HG03565 (cell line): Measurements from ENCODE around the gene HRNR.

Source experiments
- ATAC-seq: cut with Tn5 transposase; IDR thresholded peaks from one replicate; pipeline ENCODE4 v1.9.1; 2021; ENCODE audit warnings: mild to moderate bottlenecking, moderate library complexity; ENCODE audit not compliant: unreplicated experiment

Gene HRNR

DNA sequence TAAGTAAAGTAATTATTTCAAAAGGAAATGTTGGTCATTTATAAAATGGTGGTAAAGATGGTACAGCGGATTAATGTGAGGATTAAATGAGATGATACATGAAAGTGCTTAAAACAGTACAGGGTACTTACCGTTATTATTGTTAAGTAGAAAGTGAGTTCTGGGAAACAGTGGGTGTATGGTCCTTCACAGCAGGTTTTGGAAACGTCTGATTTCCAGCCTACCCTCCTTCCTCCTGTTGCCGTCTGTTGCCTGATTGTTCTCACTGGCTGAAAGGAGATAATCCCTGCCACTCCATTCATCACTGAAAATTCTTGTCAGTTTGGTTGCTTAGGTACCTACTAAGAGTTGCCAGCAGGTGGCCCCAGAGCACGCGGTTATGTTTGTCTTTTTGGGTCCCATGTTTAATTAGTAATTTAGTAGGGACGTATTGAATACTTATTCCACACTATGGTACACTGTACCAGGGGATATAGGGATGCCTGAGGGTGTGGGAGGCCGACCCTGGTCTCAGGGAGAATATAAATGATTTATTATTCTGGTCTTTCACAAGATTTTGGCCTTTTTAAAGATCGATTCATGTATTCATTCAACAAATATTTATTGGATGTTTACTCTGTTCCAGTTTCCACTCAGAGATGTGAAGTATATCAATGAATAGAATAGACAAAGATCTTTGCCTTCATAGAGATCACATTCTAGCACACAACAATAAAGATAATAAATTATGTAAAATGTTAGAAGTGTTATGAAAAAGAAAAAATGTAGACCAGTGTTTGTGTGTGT is 34.1 kb downstream of the HRNR start:
- ATAC-seq: no peak

DNA sequence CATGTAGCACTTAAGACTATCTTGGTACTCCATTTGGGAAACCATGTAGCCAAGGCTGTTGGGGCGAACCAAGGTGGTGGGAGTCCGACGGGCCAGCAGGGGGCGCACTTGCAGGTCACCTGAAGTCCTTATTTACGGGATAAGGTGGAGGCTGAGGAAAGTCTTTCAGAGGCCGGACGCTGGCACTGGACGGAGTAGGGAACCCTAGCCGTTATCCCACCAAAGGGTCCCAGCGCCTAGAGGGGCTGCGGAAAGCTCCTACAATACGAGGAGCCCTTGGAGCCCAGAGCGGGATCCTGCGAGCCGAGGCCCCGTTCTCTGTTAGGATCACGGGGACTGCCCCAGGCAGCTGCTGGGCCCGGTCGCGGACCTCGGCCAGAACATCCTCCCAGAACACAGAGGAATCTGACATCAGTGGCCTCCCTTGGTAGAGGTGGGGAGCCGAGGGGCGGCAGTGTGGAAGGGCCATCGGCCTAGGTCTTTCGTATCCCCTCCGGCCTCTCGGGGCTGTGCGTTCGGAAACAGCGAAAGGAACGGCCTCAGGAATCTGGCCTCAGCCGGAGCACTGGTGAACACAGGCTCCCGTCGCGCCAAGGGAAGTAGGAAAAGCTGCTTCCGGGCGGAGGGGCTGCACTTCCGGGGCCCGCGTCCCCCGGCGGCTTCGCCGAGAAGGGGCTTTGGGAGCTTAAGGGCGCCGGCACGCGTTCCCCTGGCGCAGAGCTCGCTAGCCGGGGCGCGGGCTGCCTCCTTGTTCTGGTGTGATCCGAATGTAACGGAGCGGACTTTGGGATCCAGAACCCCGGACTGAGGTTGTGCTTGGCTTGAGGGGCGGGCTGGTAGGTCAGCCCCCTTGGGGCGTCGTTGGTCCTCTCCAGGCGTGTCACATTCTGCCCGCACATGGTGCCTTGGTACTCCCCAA is 35.1 kb downstream of the HRNR start:
- no peak for ATAC-seq

DNA sequence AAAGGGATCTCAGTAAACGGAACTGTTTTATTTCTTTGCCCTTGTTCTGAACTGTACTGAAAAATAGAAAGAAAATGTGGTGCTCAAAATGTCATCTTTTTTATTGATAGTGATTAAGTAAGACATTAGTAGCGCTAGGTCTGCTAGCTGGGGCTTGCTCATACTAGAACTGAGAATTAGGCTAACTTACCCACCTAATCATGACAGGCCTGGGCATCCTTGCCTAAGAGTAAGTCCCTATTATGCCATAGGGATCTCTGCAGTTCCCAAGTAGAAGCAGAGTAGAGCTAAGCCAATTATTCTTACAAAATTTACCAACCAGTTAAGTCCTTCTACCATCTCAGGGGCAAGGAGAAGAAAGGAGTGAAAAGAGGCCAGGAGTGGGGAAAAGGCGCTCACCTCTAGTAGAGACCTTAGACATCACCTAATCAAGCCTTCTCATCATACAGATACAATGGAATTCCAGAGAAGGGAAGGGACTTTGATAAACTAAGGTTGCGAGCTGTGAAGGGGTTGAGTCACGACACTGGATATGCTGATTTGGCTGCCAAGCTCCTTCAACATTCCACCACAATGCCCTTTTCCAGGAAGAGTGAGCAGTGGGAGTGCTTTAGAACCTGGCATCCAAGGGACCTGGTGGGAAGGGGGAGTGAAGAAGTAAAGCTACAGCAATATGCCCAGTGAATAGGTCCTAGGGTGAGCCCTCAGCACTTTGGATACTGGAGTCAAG is 37.3 kb downstream of the HRNR start:
- ATAC-seq: no peak

DNA sequence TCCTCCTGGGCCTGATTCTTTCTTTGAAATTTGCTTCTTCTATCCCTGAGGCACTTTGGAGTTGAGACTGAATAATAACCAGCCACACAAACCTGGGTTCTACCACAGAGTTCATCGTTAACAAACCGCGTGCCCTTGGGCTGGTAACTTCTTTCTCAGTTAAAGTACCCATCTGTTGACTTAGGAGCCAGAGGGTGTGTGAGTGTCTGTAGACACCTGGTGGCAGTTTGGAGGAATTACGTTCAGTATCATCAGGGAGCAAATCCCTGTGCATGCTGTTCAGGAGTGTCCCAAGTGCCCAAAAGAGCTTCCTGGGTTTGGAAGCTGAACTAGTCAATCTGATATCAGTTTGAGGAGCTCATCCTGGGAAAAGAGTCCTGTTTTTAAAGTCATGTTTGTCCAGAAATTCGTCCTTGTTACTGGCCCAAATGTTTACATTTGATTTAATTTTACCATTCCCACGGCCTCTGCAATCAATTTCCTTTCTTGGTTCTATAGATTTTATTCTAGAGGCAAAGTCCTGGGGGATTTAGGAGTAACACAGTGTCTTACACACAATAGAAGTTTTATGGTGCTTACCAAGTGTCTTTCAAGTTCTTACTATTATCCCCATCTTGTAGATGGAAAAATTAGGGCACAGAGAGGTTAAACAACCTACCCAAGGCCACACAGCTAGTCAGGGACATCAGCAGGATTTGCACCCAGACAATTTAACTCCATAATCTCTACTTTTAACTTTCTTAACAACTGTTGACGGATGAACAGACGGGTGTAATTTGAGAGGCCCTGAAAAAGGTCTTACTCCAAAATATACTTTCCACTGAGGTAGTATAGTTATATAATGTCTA is 38.2 kb downstream of the HRNR start:
- ATAC-seq: no peak

DNA sequence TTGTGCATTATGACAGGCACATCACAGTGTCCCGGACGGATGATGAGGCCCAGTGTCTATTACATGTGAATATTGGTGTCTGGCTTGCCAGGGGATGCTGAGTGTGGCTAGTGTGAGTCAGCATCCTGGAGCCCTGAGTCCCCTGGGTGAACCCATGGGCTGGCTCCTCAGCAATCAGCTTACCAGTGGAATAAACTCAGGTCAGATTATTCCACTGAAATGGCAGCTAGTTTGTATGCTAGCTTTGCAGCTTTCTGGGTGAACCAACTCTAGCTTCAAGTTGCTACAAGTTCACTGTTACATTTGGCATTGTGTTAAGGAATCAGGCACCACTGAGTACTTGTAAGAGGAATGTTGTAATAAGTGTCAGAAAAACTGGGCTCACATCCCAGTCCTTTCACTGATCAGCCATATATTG is 41.0 kb downstream of the HRNR start:
- ATAC-seq: no peak

DNA sequence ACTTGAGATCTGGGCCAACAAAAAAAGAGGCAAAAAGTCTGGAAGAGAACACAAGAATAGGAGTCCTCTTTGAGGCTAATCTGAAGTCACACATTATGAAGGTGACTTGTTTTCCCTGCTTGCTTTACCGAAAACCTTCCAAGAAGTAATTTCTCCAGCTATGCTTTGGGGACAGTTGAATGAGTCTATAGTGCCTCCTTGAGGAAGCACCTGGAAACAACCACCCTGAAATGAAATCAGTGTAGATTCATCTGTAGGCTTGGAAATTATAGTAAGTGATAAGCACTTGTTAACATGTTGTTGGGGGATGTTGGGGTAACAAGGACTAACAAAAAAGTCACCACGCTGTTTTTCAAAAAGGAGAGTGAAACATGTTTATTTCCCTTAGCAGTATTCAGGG is 41.6 kb downstream of the HRNR start:
- no peak for ATAC-seq

DNA sequence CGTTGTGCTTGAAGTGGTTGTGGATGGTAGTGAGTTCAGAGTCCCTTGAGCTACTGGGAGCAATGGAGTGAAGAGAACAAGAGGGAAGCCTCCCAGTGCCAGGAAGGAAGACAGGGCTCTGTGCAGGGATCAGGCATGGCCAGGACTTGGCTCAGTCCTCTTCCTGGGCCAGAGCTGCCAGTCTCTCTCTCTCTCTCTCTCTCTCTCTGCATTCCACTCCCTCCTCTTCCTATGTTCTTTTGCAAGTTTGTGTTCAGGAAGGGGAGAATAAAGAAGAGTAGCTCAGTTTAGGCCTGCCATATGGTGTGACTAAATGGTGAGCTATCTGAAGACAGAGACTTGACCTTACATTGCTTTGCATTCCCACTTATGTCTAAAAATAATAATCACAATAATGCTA is 44.4 kb downstream of the HRNR start:
- ATAC-seq: no peak

DNA sequence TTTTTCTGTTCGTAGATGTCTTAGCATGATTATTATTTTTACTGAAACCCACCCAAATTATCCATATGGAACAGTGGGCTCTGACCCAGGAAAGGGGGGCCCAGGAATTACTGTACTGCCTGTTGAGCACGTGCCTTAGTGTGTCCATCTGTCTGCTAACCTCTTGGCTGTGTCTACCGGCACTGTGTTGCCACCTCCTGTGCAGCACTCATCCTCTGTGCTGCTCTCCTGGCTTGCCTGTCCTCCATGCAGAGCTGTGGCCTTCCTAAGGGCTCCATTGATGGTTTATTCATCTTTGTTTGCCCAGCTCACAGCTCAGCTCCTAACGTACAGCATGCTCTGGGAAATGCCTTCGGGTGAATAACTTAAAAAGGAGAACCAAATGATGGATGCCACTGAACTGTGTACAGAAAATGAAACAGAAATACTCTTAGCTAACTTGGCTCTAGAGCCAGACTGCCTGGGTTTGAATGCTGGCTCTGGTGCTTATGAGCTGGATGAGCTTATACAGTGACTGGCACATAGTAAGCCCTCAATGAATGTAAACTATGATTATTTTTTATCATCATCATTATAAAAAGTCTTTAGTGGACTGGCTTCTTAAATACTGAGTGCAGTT is 53.6 kb downstream of the HRNR start:
- no peak for ATAC-seq

DNA sequence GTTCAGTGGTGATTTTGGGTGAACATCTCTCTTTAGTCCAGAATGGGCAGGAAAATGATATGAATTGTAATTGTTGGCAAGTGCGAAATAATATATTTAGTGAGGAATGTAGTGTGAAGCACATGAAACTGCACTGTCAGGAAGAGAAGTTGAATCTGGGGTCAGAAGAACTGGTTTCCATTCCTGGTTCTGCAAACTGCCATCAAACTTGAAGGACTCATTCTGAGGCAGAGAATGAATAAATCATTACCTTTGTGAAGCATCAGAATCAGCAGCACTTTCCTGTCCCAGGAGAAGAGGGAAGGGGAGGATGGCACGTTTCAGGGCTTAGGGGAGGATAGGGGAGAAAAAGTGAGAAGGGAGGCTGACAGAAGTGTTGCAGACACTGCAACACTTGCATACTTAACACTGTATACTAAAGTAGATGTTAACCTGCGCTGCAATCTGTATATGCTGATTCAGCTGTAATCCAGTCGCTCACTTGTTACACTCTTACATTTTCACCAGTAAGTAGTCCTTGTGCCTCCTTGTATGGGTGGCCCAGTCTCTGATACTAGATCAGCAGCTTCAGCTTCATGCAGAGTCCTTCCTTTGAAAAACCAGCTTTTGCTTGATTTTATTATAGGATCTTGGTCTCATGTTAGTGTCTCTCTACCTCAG is 54.5 kb downstream of the HRNR start:
- no peak for ATAC-seq

DNA sequence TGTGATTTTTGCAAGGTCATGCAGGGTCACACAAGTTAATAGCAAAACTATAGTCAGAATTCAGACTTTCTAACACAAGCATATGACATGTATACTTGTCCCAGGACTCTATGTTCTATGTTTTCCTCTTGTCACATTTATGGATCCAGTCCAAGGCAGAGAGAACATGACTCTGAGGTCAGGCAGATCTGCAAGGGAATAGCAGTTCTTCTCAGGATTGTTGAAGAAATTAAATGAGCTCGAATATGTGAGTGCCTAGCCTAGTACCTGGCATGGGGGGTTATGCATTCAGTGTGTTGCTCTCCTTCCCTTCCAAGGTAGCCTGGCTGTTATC is 55.5 kb downstream of the HRNR start:
- ATAC-seq: no peak

DNA sequence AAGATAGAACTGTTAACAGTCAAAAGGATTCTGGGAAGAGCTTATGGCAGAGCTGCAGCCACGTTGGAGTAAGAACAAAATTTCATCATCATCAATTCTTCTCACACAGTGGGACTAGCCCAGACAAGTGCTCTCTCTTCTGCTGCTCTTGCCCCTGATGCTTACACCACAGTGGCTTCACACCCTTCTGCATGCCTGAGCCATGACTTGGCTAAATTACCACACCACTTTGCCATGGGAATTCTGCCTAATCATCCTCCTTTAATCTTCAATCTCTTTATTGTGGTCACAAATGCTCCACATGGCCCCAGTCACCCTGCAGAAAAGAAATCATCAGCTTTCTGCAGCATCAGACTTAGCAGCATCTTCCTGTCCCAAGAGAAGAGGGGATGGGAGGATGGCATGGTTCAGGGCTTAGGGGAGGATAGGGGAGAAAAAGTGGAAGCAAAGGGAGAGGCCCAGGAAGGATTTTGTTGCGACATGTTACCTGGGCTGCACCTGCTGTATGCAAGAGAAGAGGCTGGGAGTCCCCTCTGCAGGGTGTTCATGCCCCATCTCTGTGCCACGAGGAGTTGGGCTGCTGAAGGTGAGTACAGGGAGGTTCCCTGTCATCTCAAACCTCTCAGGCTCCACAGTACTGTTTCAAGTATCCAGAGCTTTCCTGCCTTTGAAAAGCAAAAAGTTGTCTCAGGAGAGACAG is 56.0 kb downstream of the HRNR start:
- ATAC-seq: no peak

DNA sequence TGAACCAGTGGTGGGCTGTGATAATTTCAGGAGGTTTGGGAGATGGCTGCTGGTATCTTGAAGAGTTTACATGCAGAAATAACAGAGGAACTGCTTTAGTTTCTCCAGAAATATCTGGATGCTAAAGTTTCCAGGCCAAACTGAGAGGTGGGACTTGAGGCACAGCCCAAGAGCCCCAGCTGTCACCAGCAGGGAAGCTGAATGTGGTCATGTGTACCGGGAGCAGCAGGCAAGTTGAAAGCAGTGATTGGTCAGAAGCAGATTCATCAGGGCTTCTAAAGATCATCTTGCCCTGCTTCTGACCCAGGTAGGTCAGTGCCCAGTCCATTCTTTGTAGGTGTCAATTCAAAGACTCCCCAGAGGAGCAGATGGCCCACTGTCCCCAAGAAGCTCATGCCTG is 57.0 kb downstream of the HRNR start:
- ATAC-seq: no peak

DNA sequence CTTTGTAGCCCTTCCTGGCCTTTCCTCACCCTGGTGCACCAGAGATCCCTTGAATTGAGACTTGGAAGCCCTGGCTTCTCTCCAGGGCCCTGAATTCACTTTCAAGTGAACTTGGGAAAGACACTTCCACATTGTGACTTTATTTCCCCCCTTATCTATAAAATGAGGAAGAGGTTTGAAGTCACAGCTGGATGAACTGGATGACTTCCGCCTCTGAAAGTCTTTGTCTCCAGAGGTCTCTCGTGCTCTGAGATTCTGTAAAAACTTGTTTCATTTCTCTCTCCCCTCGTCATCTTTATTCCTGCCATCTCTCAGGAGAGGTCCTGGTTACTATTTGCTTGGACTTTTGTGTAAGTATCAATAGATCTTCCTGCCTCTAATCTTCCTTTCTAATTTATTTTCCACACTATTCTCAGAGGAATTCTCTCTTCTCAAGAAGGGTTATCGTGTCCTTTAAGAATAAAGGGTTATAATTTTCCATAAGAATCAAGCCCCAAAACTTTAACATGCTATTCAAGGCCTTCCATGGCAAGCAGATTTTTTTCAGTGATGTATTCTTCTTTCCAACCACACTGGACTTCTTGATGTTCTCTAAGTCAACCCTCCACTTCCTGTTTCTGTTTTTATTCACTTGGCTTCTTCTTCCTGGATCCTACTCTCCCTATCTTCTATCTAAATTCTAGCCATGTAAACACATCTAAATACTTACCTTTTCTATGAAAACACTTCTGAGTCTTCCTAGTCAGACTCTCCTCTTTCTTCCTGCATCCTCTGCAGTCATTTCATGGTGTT is 58.5 kb downstream of the HRNR start:
- no peak for ATAC-seq

DNA sequence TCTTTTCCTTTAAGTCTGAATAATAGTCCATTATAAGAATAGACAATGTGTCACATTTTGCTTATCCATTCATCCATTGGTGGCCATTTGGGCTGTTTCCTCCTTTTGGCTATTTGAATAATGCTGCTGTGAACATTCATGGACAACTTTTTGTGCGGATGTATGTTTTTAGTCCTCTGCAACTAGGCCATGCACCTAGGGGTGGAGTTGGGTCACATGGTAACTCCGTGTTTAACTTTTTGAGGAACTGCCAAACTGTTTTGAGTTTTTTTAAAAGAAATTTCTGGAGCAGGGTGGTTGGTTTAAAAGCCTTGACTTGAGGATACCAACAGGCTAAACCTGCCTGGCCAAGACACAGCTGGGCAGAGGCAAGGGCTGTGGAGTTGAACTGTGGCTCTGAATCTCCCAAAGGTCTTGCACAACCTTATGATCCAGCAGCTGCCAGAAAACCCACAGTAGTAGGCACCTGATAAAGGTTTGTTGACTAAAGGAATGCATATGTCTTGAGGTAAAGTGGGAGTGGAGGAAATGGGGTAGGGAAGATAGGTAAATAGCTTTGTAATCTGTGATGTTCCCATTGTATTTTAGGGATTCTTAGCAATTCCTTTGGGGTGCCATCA is 59.4 kb downstream of the HRNR start:
- no peak for ATAC-seq

DNA sequence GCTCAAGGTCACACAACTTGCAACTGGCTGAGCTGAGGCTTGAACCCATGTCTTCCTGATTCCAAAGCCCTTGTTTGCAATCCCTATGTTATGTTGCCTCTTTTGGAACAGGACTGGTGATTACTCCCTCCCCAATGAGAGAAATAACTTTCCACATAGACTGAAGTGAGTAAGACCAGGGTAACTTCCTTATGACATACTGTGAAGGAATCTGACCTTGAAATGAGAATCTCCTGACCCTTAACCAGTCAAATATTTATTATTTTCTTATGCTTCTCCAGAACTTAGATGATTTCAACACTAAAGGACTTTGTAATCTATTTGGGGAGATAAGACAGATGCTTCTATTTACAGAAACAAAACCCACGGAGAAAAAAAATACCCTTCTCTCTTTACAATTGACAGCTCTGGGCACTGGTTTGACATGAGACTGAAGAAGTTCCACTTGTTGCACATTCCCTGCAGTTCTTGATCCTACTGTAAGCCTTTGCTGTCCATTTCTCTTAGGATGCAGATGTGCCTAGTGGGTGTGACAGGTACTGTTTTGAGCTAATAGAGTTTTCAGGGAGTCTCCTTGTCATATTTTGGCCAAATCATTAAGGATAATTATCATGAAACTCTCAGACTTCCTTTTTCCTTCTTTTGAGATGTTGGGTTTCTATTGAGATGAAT is 61.1 kb downstream of the HRNR start:
- no peak for ATAC-seq
